ENCODE results near the gene GPR158. TPM values are rescaled to one million over a fixed set of nuclear protein-coding genes. Genes with fewer than 3 reads are reported as not detected.

The GPR158 gene
- total RNA-seq, 1 experiment from 2014 or later: 0.07 TPM

DNA sequence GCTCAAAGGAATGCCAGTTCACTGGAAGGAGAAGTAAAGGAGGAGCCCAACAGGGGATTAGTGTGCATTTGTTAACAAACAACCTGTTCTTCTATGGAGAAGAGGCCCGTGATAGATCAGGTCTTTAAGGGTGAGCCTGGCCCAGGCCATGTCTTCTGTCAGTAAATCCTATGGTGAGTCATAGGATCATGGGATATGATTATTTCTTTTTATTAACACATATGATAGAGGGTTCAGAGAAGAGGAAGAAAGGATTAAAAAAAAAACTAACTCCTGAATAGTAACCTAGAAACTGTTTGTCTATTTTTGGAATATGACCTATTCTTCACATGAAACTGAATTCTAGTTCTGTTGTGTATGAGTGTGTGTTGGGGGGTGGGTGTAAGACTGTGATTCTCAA lies 70.4 kb downstream of the GPR158 start:
- no peak overlapping the region for H3K4me3 ChIP-seq (ENCODE audit: low read depth, low read length)
- TF ChIP-seq, protein P1, sequence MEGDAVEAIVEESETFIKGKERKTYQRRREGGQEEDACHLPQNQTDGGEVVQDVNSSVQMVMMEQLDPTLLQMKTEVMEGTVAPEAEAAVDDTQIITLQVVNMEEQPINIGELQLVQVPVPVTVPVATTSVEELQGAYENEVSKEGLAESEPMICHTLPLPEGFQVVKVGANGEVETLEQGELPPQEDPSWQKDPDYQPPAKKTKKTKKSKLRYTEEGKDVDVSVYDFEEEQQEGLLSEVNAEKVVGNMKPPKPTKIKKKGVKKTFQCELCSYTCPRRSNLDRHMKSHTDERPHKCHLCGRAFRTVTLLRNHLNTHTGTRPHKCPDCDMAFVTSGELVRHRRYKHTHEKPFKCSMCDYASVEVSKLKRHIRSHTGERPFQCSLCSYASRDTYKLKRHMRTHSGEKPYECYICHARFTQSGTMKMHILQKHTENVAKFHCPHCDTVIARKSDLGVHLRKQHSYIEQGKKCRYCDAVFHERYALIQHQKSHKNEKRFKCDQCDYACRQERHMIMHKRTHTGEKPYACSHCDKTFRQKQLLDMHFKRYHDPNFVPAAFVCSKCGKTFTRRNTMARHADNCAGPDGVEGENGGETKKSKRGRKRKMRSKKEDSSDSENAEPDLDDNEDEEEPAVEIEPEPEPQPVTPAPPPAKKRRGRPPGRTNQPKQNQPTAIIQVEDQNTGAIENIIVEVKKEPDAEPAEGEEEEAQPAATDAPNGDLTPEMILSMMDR (IDR thresholded peaks at IDR 0.05; ENCODE audit: insufficient read depth in 1 of 2, low read depth in 1 of 2, low read length in 1 of 2, severe bottlenecking in 1 of 2, unreplicated experiment in 1 of 2): no peak
- no peaks in the 10 kb centered on the region for H3K4me1 ChIP-seq
- H3K27me3 ChIP-seq (replicated peaks; ENCODE audit: control insufficient read depth, insufficient read depth, low read length): no peaks in the 10 kb centered on the region
- DNase-seq: no peak
- no peak overlapping the region for H3K27ac Mint-ChIP-seq (ENCODE audit: unreplicated experiment)
- ChIA-PET POLR2A (no interaction called here), CTCF (no interaction called here)
- intact Hi-C loops (cut with micrococcal nuclease; ENCODE audit: unreplicated experiment): no loop called here
- peaks cover 8% of the 10 kb centered on the region for H3K9me3 Mint-ChIP-seq (ENCODE audit: unreplicated experiment)
- no peak overlapping the region for H3K4me3 Mint-ChIP-seq (ENCODE audit: unreplicated experiment)
- no peaks in the 10 kb centered on the region for H3K36me3 ChIP-seq (ENCODE audit: control insufficient read depth, insufficient read depth, low read length)
- BruUV-seq (replicated peaks): no TSS peak
- no peaks in the 10 kb centered on the region for H3K36me3 Mint-ChIP-seq (ENCODE audit: insufficient read depth, unreplicated experiment)
- H3K4me1 Mint-ChIP-seq (ENCODE audit: low read depth, unreplicated experiment): no peaks in the 10 kb centered on the region
- peaks cover 4% of the 10 kb centered on the region for H3K27me3 Mint-ChIP-seq (ENCODE audit: insufficient read depth, unreplicated experiment)
- no peaks in the 10 kb centered on the region for H3K9me3 ChIP-seq

DNA sequence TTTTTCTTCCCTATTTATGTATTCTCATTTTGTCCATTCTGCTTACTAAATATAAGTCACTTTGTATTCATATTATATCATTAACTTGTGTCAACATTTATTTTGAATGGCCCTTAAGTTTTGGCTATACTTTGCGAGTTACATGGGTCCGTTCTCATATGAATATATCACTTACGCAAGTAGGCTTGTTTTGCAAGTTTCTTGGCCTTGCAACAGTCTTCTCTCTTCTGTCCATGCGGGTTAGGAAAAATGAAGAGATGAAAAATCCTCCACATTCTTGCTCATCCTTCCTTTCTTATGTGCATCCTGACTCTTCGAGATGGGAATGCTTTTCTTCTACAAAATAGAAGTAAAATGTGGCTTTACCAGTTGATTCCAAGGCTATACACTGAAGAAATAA lies 82.8 kb downstream of the GPR158 start:
- H3K27me3 ChIP-seq (replicated peaks; ENCODE audit: control insufficient read depth, insufficient read depth, low read length): no peaks in the 10 kb centered on the region
- no peak overlapping the region for H3K27ac Mint-ChIP-seq (ENCODE audit: unreplicated experiment)
- DNase-seq: no peak
- no peaks in the 10 kb centered on the region for H3K4me1 ChIP-seq
- ChIA-PET CTCF (no interaction called here), POLR2A (no interaction called here)
- intact Hi-C loops (cut with micrococcal nuclease; ENCODE audit: unreplicated experiment): no loop called here
- H3K36me3 Mint-ChIP-seq (ENCODE audit: insufficient read depth, unreplicated experiment): no peaks in the 10 kb centered on the region
- H3K9me3 ChIP-seq: 0 out of 2 replicates have a peak, but pooled peaks cover 5% of the 10 kb centered on the region
- H3K4me3 ChIP-seq (ENCODE audit: low read depth, low read length): no peak overlapping the region
- H3K36me3 ChIP-seq (ENCODE audit: control insufficient read depth, insufficient read depth, low read length): no peaks in the 10 kb centered on the region
- H3K4me3 Mint-ChIP-seq (ENCODE audit: unreplicated experiment): no peak overlapping the region
- H3K4me1 Mint-ChIP-seq (ENCODE audit: low read depth, unreplicated experiment): no peaks in the 10 kb centered on the region
- TF ChIP-seq, protein P1 (IDR thresholded peaks at IDR 0.05; ENCODE audit: insufficient read depth in 1 of 2, low read depth in 1 of 2, low read length in 1 of 2, severe bottlenecking in 1 of 2, unreplicated experiment in 1 of 2): no peak
- peaks cover 8% of the 10 kb centered on the region for H3K27me3 Mint-ChIP-seq (ENCODE audit: insufficient read depth, unreplicated experiment)
- H3K9me3 Mint-ChIP-seq (ENCODE audit: unreplicated experiment): no peaks in the 10 kb centered on the region
- no TSS peak for BruUV-seq (replicated peaks)

DNA sequence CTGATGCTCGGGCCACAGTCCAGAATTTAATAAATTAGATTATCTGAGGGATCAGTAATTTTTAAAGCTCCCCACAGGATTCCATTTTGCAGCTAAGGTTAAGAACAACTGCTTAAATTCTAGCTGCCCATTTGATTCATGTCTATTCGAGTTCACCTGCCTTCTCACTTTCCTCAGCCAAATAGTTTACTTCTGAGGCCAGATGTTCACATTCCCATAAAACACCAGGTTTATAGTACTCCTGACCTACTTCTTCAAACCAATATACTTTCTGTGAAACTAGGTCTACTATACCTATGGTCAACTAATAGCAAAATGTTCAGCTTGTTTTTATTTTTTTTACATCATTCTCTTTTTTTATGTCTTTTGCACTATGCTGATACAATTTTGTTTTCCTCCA lies 86.3 kb downstream of the GPR158 start:
- no TSS peak for BruUV-seq (replicated peaks)
- Mint-ChIP-seq H3K4me1 (ENCODE audit: low read depth, unreplicated experiment) (no peaks in the 10 kb centered on the region), H3K36me3 (ENCODE audit: insufficient read depth, unreplicated experiment) (no peaks in the 10 kb centered on the region), H3K27ac (ENCODE audit: unreplicated experiment) (no peak overlapping the region), H3K4me3 (ENCODE audit: unreplicated experiment) (no peak overlapping the region), H3K27me3 (ENCODE audit: insufficient read depth, unreplicated experiment) (peaks cover 9% of the 10 kb centered on the region), H3K9me3 (ENCODE audit: unreplicated experiment) (no peaks in the 10 kb centered on the region)
- TF ChIP-seq, protein P1 (IDR thresholded peaks at IDR 0.05; ENCODE audit: insufficient read depth in 1 of 2, low read depth in 1 of 2, low read length in 1 of 2, severe bottlenecking in 1 of 2, unreplicated experiment in 1 of 2): no peak
- no peak for DNase-seq
- H3K27me3 ChIP-seq (replicated peaks; ENCODE audit: control insufficient read depth, insufficient read depth, low read length): no peaks in the 10 kb centered on the region
- no peaks in the 10 kb centered on the region for H3K9me3 ChIP-seq
- CTCF ChIA-PET: no interaction called here
- POLR2A ChIA-PET: no interaction called here
- H3K36me3 ChIP-seq (ENCODE audit: control insufficient read depth, insufficient read depth, low read length): no peaks in the 10 kb centered on the region
- H3K4me3 ChIP-seq (ENCODE audit: low read depth, low read length): no peak overlapping the region
- intact Hi-C loops (cut with micrococcal nuclease; ENCODE audit: unreplicated experiment): no loop called here
- H3K4me1 ChIP-seq: no peaks in the 10 kb centered on the region

Measured in Caco-2 (cell line).